ENCODE measurements around the gene DGKD.

The DGKD gene

GRCh38 chr2:233440314-233440713 lies 86.0 kb downstream of the DGKD start:
- Histone ChIP-seq H3K4me3 (ENCODE audit: control insufficient read depth in 1 of 7, extremely low read depth in 1 of 7, insufficient read depth in 4 of 7, low read depth in 2 of 7, low read length in 6 of 7) (no peak overlapping the region), H3K36me3 (ENCODE audit: control insufficient read depth in 4 of 4, insufficient read depth in 4 of 4, low read length in 3 of 4) (peaks cover 13 to 73% (median 54%) of the 10 kb centered on the region in 4 experiments), H3K9me3 (ENCODE audit: control extremely low read depth in 1 of 5, control insufficient read depth in 4 of 5, insufficient read depth in 2 of 5, low read depth in 1 of 5, low read length in 4 of 5) (no peaks in the 10 kb centered on the region), H3K27ac (ENCODE audit: insufficient read depth in 1 of 2, low read depth in 1 of 2, low read length in 2 of 2, poor library complexity in 1 of 2, severe bottlenecking in 2 of 2) (no peak overlapping the region), H3K4me1 (ENCODE audit: control extremely low read depth in 1 of 4, control insufficient read depth in 4 of 4, insufficient read depth in 4 of 4, low read length in 3 of 4) (no peaks in the 10 kb centered on the region), H3K27me3 (replicated peaks in 2 of 5; ENCODE audit: control insufficient read depth in 4 of 5, insufficient read depth in 5 of 5, low read length in 4 of 5) (no peaks in the 10 kb centered on the region)
- ChIA-PET CTCF (interaction anchor here (0.8 to 2.6 kb wide), 6 partner anchors 18 to 56 kb away, joined by 3 to 15 read pairs (median 4); no protein-coding TSS in a partner anchor), POLR2A (no interaction called here)
- WGBS (ENCODE audit: insufficient coverage) = 97% methylated on average over 17 of the region's 17 CpGs
- DNase-seq = no peak

GRCh38 chr2:233440714-233441113 lies 86.4 kb downstream of the DGKD start:
- Histone ChIP-seq H3K4me3 (ENCODE audit: control insufficient read depth in 1 of 7, extremely low read depth in 1 of 7, insufficient read depth in 4 of 7, low read depth in 2 of 7, low read length in 6 of 7) (no peak overlapping the region), H3K4me1 (ENCODE audit: control extremely low read depth in 1 of 4, control insufficient read depth in 4 of 4, insufficient read depth in 4 of 4, low read length in 3 of 4) (no peaks in the 10 kb centered on the region), H3K27ac (ENCODE audit: insufficient read depth in 1 of 2, low read depth in 1 of 2, low read length in 2 of 2, poor library complexity in 1 of 2, severe bottlenecking in 2 of 2) (no peak overlapping the region), H3K27me3 (replicated peaks in 2 of 5; ENCODE audit: control insufficient read depth in 4 of 5, insufficient read depth in 5 of 5, low read length in 4 of 5) (no peaks in the 10 kb centered on the region), H3K9me3 (ENCODE audit: control extremely low read depth in 1 of 5, control insufficient read depth in 4 of 5, insufficient read depth in 2 of 5, low read depth in 1 of 5, low read length in 4 of 5) (no peaks in the 10 kb centered on the region), H3K36me3 (ENCODE audit: control insufficient read depth in 4 of 4, insufficient read depth in 4 of 4, low read length in 3 of 4) (peaks cover 13 to 74% (median 52%) of the 10 kb centered on the region in 4 experiments)
- CTCF ChIA-PET = interaction anchor here (1.0 to 2.6 kb wide), 5 partner anchors 18 to 40 kb away, joined by 3 to 15 read pairs (median 4); no protein-coding TSS in a partner anchor
- no peak for DNase-seq
- POLR2A ChIA-PET = no interaction called here
- 98% methylated on average over 6 of the region's 9 CpGs for WGBS (ENCODE audit: insufficient coverage)

- H3K36me3 ChIP-seq (ENCODE audit: control insufficient read depth in 4 of 4, insufficient read depth in 4 of 4, low read length in 3 of 4) = peaks cover 10 to 74% (median 52%) of the 10 kb centered on the region in 4 experiments
- CTCF ChIA-PET = interaction anchor here (1.0 to 9.1 kb wide), 7 partner anchors 15 to 88 kb away, joined by 3 to 162 read pairs (median 15); no protein-coding TSS in a partner anchor
- POLR2A ChIA-PET = no interaction called here
- H3K4me1 ChIP-seq (ENCODE audit: control extremely low read depth in 1 of 4, control insufficient read depth in 4 of 4, insufficient read depth in 4 of 4, low read length in 3 of 4) = no peaks in the 10 kb centered on the region
- WGBS (ENCODE audit: insufficient coverage) = 97% methylated on average over 21 of the region's 26 CpGs
- DNase-seq = no peak
- no peaks in the 10 kb centered on the region for H3K27me3 ChIP-seq (replicated peaks in 2 of 5; ENCODE audit: control insufficient read depth in 4 of 5, insufficient read depth in 5 of 5, low read length in 4 of 5)
- H3K9me3 ChIP-seq (ENCODE audit: control extremely low read depth in 1 of 5, control insufficient read depth in 4 of 5, insufficient read depth in 2 of 5, low read depth in 1 of 5, low read length in 4 of 5) = no peaks in the 10 kb centered on the region
- no peak overlapping the region for H3K4me3 ChIP-seq (ENCODE audit: control insufficient read depth in 1 of 7, extremely low read depth in 1 of 7, insufficient read depth in 4 of 7, low read depth in 2 of 7, low read length in 6 of 7)
- H3K27ac ChIP-seq (ENCODE audit: insufficient read depth in 1 of 2, low read depth in 1 of 2, low read length in 2 of 2, poor library complexity in 1 of 2, severe bottlenecking in 2 of 2) = no peak overlapping the region
These were observed 87.1 kb downstream of the DGKD start for GRCh38 chr2:233441161-233442027.

- no peaks in the 10 kb centered on the region for H3K9me3 ChIP-seq (ENCODE audit: control extremely low read depth in 1 of 5, control insufficient read depth in 4 of 5, insufficient read depth in 2 of 5, low read depth in 1 of 5, low read length in 4 of 5)
- H3K4me1 ChIP-seq (ENCODE audit: control extremely low read depth in 1 of 4, control insufficient read depth in 4 of 4, insufficient read depth in 4 of 4, low read length in 3 of 4) = no peaks in the 10 kb centered on the region
- H3K4me3 ChIP-seq (ENCODE audit: control insufficient read depth in 1 of 7, extremely low read depth in 1 of 7, insufficient read depth in 4 of 7, low read depth in 2 of 7, low read length in 6 of 7) = no peak overlapping the region
- WGBS (ENCODE audit: insufficient coverage) = 89% methylated on average over 4 of the region's 4 CpGs
- CTCF ChIA-PET = interaction anchor here (1.0 to 9.1 kb wide), 5 partner anchors 15 to 88 kb away, joined by 3 to 162 read pairs (median 21); no protein-coding TSS in a partner anchor
- no peaks in the 10 kb centered on the region for H3K27me3 ChIP-seq (replicated peaks in 2 of 5; ENCODE audit: control insufficient read depth in 4 of 5, insufficient read depth in 5 of 5, low read length in 4 of 5)
- H3K36me3 ChIP-seq (ENCODE audit: control insufficient read depth in 4 of 4, insufficient read depth in 4 of 4, low read length in 3 of 4) = peaks cover 8 to 73% (median 51%) of the 10 kb centered on the region in 4 experiments
- POLR2A ChIA-PET = no interaction called here
- no peak for DNase-seq
- H3K27ac ChIP-seq (ENCODE audit: insufficient read depth in 1 of 2, low read depth in 1 of 2, low read length in 2 of 2, poor library complexity in 1 of 2, severe bottlenecking in 2 of 2) = no peak overlapping the region
These were observed 87.7 kb downstream of the DGKD start for GRCh38 chr2:233442028-233442310.

- no peak overlapping the region for H3K27ac ChIP-seq (ENCODE audit: insufficient read depth in 1 of 2, low read depth in 1 of 2, low read length in 2 of 2, poor library complexity in 1 of 2, severe bottlenecking in 2 of 2)
- WGBS (ENCODE audit: insufficient coverage) = 85% methylated on average over 14 of the region's 18 CpGs
- peak; percentile 81 to 92 (median 88) for DNase-seq
- no peak overlapping the region for H3K4me3 ChIP-seq (ENCODE audit: control insufficient read depth in 1 of 7, extremely low read depth in 1 of 7, insufficient read depth in 4 of 7, low read depth in 2 of 7, low read length in 6 of 7)
- ChIA-PET POLR2A (no interaction called here), CTCF (interaction anchor here (0.8 to 9.1 kb wide), 18 partner anchors 8 to 167 kb away, joined by 3 to 162 read pairs (median 6); no protein-coding TSS in a partner anchor)
- peaks cover 5 to 74% (median 44%) of the 10 kb centered on the region in 4 experiments for H3K36me3 ChIP-seq (ENCODE audit: control insufficient read depth in 4 of 4, insufficient read depth in 4 of 4, low read length in 3 of 4)
- H3K27me3 ChIP-seq (replicated peaks in 2 of 5; ENCODE audit: control insufficient read depth in 4 of 5, insufficient read depth in 5 of 5, low read length in 4 of 5) = no peaks in the 10 kb centered on the region
- no peaks in the 10 kb centered on the region for H3K4me1 ChIP-seq (ENCODE audit: control extremely low read depth in 1 of 4, control insufficient read depth in 4 of 4, insufficient read depth in 4 of 4, low read length in 3 of 4)
- no peaks in the 10 kb centered on the region for H3K9me3 ChIP-seq (ENCODE audit: control extremely low read depth in 1 of 5, control insufficient read depth in 4 of 5, insufficient read depth in 2 of 5, low read depth in 1 of 5, low read length in 4 of 5)
These were observed 89.4 kb downstream of the DGKD start for GRCh38 chr2:233443511-233444183.

GRCh38 chr2:233444501-233444900 lies 90.2 kb downstream of the DGKD start:
- H3K27ac ChIP-seq (ENCODE audit: insufficient read depth in 1 of 2, low read depth in 1 of 2, low read length in 2 of 2, poor library complexity in 1 of 2, severe bottlenecking in 2 of 2) = no peak overlapping the region
- 94% methylated on average over 11 of the region's 11 CpGs for WGBS (ENCODE audit: insufficient coverage)
- H3K9me3 ChIP-seq (ENCODE audit: control extremely low read depth in 1 of 5, control insufficient read depth in 4 of 5, insufficient read depth in 2 of 5, low read depth in 1 of 5, low read length in 4 of 5) = no peaks in the 10 kb centered on the region
- POLR2A ChIA-PET = no interaction called here
- no peak for DNase-seq
- H3K4me3 ChIP-seq (ENCODE audit: control insufficient read depth in 1 of 7, extremely low read depth in 1 of 7, insufficient read depth in 4 of 7, low read depth in 2 of 7, low read length in 6 of 7) = no peak overlapping the region
- peaks cover 7 to 74% (median 44%) of the 10 kb centered on the region in 4 experiments for H3K36me3 ChIP-seq (ENCODE audit: control insufficient read depth in 4 of 4, insufficient read depth in 4 of 4, low read length in 3 of 4)
- no peaks in the 10 kb centered on the region for H3K4me1 ChIP-seq (ENCODE audit: control extremely low read depth in 1 of 4, control insufficient read depth in 4 of 4, insufficient read depth in 4 of 4, low read length in 3 of 4)
- CTCF ChIA-PET = interaction anchor here (0.6 to 9.1 kb wide), 12 partner anchors 9 to 1581 kb away, joined by 3 to 162 read pairs (median 10); no protein-coding TSS in a partner anchor
- H3K27me3 ChIP-seq (replicated peaks in 2 of 5; ENCODE audit: control insufficient read depth in 4 of 5, insufficient read depth in 5 of 5, low read length in 4 of 5) = no peaks in the 10 kb centered on the region
